HEK293 (cell line): Measurements from ENCODE around the gene OXCT2.

Experiments used
- KLF1 ChIP-seq: fragments of 450-650 bp; formaldehyde crosslinking; IDR thresholded peaks from 2 replicates; pipeline ENCODE4 v1.5.1; 2016; ENCODE audit warnings: missing biosample characterization, missing genetic modification characterization
- ZBTB17 ChIP-seq: fragments of 450-650 bp; formaldehyde crosslinking; IDR thresholded peaks from 2 replicates; pipeline ENCODE4 v1.5.1; 2016; ENCODE audit warnings: missing biosample characterization, missing genetic modification characterization
- ZFP37 ChIP-seq: fragments of 450-650 bp; formaldehyde crosslinking; IDR thresholded peaks from 2 replicates; pipeline ENCODE4 v1.5.1; 2016; ENCODE audit warnings: missing biosample characterization, missing genetic modification characterization
- ZNF292 ChIP-seq: fragments of 450-650 bp; formaldehyde crosslinking; IDR thresholded peaks from 2 replicates; pipeline ENCODE4 v1.5.1; 2016; ENCODE audit warnings: low read depth, missing biosample characterization, missing genetic modification characterization, borderline replicate concordance
- ZNF302 ChIP-seq: fragments of 450-650 bp; formaldehyde crosslinking; IDR thresholded peaks from 2 replicates; pipeline ENCODE4 v1.5.1; 2016; ENCODE audit warnings: missing biosample characterization, missing genetic modification characterization, low read depth
- ZNF501 ChIP-seq: fragments of 450-650 bp; formaldehyde crosslinking; IDR thresholded peaks from 2 replicates; pipeline ENCODE4 v1.5.1; 2016; ENCODE audit warnings: missing biosample characterization, missing genetic modification characterization
- TF ChIP-seq, protein P1 (sequence below): fragments of 450-650 bp; formaldehyde crosslinking; IDR thresholded peaks from 2 replicates; pipeline ENCODE4 v1.5.1; 2016; ENCODE audit warnings: missing biosample characterization, missing genetic modification characterization
- TF ChIP-seq, protein P2 (sequence below): fragments of 450-650 bp; formaldehyde crosslinking; IDR thresholded peaks from 2 replicates; pipeline ENCODE4 v1.5.1; 2016; ENCODE audit warnings: missing biosample characterization, missing genetic modification characterization
- TF ChIP-seq, protein P3 (sequence below): fragments of 450-650 bp; formaldehyde crosslinking; IDR thresholded peaks from 2 replicates; pipeline ENCODE4 v1.5.1; 2016; ENCODE audit warnings: missing biosample characterization, missing genetic modification characterization
- TF ChIP-seq, protein P4 (sequence below): fragments of 450-650 bp; formaldehyde crosslinking; IDR thresholded peaks from 2 replicates; pipeline ENCODE4 v1.5.1; 2016; ENCODE audit warnings: missing biosample characterization, missing genetic modification characterization, low read depth
- TF ChIP-seq, protein P5 (sequence below): fragments of 450-650 bp; formaldehyde crosslinking; conservative IDR thresholded peaks from 2 replicates; pipeline ENCODE4 v1.5.1; 2016; ENCODE audit warnings: low read depth, missing biosample characterization, missing genetic modification characterization

DNA sequence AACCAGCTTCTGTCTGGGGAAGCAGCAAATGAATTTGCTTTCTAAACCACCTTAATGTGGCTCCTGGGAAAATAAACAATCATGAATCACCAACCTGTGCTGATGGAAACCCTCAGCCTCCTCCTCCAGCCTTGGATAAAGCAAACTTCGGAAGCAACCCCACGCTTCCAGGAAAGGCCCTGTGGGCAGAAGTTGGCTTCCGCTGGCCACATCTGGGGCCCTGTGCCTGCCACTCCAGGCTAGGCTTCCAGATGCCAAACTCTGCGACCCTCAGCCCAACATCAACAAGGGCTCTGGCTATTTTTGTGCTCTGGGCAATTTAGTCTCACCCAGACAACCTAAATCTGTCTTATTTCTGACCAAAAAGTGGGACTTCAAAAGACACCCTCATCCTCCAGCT, 6.2 kb upstream of the OXCT2 start:
- TF ChIP-seq, protein P1, sequence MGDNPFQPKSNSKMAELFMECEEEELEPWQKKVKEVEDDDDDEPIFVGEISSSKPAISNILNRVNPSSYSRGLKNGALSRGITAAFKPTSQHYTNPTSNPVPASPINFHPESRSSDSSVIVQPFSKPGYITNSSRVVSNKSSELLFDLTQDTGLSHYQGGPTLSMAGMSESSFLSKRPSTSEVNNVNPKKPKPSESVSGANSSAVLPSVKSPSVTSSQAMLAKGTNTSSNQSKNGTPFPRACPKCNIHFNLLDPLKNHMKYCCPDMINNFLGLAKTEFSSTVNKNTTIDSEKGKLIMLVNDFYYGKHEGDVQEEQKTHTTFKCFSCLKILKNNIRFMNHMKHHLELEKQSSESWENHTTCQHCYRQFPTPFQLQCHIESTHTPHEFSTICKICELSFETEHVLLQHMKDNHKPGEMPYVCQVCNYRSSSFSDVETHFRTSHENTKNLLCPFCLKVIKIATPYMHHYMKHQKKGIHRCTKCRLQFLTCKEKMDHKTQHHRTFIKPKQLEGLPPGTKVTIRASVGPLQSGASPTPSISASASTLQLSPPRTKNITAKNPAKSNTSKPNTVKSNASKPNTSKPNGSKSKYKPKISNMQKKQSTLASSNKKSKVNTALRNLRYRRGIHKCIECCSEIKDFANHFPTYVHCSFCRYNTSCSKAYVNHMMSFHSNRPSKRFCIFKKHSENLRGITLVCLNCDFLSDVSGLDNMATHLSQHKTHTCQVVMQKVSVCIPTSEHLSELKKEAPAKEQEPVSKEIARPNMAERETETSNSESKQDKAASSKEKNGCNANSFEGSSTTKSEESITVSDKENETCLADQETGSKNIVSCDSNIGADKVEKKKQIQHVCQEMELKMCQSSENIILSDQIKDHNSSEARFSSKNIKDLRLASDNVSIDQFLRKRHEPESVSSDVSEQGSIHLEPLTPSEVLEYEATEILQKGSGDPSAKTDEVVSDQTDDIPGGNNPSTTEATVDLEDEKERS (tag by site-specific recombination): no peak
- TF ChIP-seq, protein P2, sequence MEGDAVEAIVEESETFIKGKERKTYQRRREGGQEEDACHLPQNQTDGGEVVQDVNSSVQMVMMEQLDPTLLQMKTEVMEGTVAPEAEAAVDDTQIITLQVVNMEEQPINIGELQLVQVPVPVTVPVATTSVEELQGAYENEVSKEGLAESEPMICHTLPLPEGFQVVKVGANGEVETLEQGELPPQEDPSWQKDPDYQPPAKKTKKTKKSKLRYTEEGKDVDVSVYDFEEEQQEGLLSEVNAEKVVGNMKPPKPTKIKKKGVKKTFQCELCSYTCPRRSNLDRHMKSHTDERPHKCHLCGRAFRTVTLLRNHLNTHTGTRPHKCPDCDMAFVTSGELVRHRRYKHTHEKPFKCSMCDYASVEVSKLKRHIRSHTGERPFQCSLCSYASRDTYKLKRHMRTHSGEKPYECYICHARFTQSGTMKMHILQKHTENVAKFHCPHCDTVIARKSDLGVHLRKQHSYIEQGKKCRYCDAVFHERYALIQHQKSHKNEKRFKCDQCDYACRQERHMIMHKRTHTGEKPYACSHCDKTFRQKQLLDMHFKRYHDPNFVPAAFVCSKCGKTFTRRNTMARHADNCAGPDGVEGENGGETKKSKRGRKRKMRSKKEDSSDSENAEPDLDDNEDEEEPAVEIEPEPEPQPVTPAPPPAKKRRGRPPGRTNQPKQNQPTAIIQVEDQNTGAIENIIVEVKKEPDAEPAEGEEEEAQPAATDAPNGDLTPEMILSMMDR: no peak
- TF ChIP-seq, protein P3, sequence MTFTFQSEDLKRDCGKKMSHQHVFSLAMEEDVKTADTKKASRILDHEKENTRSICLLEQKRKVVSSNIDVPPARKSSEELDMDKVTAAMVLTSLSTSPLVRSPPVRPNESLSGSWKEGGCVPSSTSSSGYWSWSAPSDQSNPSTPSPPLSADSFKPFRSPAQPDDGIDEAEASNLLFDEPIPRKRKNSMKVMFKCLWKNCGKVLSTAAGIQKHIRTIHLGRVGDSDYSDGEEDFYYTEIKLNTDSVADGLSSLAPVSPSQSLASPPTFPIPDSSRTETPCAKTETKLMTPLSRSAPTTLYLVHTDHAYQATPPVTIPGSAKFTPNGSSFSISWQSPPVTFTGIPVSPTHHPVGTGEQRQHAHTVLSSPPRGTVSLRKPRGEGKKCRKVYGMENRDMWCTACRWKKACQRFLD (tag by site-specific recombination): no peak
- TF ChIP-seq ZNF302 (tag by site-specific recombination) (no peak), KLF1 (tag by site-specific recombination) (no peak), ZNF292 (no peak), ZNF501 (no peak), ZFP37 (tag by site-specific recombination) (no peak), ZBTB17 (tag by site-specific recombination) (no peak)
- TF ChIP-seq, protein P4, sequence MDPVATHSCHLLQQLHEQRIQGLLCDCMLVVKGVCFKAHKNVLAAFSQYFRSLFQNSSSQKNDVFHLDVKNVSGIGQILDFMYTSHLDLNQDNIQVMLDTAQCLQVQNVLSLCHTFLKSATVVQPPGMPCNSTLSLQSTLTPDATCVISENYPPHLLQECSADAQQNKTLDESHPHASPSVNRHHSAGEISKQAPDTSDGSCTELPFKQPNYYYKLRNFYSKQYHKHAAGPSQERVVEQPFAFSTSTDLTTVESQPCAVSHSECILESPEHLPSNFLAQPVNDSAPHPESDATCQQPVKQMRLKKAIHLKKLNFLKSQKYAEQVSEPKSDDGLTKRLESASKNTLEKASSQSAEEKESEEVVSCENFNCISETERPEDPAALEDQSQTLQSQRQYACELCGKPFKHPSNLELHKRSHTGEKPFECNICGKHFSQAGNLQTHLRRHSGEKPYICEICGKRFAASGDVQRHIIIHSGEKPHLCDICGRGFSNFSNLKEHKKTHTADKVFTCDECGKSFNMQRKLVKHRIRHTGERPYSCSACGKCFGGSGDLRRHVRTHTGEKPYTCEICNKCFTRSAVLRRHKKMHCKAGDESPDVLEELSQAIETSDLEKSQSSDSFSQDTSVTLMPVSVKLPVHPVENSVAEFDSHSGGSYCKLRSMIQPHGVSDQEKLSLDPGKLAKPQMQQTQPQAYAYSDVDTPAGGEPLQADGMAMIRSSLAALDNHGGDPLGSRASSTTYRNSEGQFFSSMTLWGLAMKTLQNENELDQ: no peak
- TF ChIP-seq, protein P5, sequence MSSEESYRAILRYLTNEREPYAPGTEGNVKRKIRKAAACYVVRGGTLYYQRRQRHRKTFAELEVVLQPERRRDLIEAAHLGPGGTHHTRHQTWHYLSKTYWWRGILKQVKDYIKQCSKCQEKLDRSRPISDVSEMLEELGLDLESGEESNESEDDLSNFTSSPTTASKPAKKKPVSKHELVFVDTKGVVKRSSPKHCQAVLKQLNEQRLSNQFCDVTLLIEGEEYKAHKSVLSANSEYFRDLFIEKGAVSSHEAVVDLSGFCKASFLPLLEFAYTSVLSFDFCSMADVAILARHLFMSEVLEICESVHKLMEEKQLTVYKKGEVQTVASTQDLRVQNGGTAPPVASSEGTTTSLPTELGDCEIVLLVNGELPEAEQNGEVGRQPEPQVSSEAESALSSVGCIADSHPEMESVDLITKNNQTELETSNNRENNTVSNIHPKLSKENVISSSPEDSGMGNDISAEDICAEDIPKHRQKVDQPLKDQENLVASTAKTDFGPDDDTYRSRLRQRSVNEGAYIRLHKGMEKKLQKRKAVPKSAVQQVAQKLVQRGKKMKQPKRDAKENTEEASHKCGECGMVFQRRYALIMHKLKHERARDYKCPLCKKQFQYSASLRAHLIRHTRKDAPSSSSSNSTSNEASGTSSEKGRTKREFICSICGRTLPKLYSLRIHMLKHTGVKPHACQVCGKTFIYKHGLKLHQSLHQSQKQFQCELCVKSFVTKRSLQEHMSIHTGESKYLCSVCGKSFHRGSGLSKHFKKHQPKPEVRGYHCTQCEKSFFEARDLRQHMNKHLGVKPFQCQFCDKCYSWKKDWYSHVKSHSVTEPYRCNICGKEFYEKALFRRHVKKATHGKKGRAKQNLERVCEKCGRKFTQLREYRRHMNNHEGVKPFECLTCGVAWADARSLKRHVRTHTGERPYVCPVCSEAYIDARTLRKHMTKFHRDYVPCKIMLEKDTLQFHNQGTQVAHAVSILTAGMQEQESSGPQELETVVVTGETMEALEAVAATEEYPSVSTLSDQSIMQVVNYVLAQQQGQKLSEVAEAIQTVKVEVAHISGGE (tag by site-specific recombination): no peak
